H9 (cell line): Measurements from ENCODE around the gene IPO13. TPM values are rescaled to one million over a fixed set of nuclear protein-coding genes. Genes with fewer than 3 reads are reported as not detected.
A peak's percentile ranks its signal among the peaks of the same experiment; 100 is the strongest.

Experiments
- DNase-seq: peaks from one replicate; pipeline ENCODE4 v3.0.0-alpha.2; 2017
- H2AFZ ChIP-seq: one replicate; pipeline ENCODE4 v1.6.1; 2013; ENCODE audit warnings: mild to moderate bottlenecking, low read length, control low read depth, moderate library complexity
- H2AK5ac ChIP-seq: 2 replicates; pipeline ENCODE4 v1.6.1; 2013; ENCODE audit warnings: low read length, control low read depth, mixed read lengths; ENCODE audit not compliant: insufficient read length
- H2BK120ac ChIP-seq: one replicate; pipeline ENCODE4 v1.6.1; 2013; ENCODE audit warnings: low read depth, mild to moderate bottlenecking, low read length, control low read depth, inconsistent platforms; ENCODE audit not compliant: poor library complexity, severe bottlenecking
- H2BK12ac ChIP-seq: 2 replicates; pipeline ENCODE4 v1.6.1; 2013; ENCODE audit warnings: low read length, control low read depth, mixed read lengths, low read depth; ENCODE audit not compliant: insufficient read length
- H2BK15ac ChIP-seq: 2 replicates; pipeline ENCODE4 v1.6.1; 2013; ENCODE audit warnings: low read depth, low read length, control low read depth
- H2BK20ac ChIP-seq: one replicate; pipeline ENCODE4 v1.6.1; 2013; ENCODE audit warnings: low read depth, mild to moderate bottlenecking, low read length, control low read depth, inconsistent platforms; ENCODE audit not compliant: poor library complexity, severe bottlenecking
- H2BK5ac ChIP-seq: 2 replicates; pipeline ENCODE4 v1.6.1; 2013; ENCODE audit warnings: low read length, control low read depth, mixed read lengths; ENCODE audit not compliant: insufficient read length
- H3K14ac ChIP-seq: 2 replicates; pipeline ENCODE4 v1.6.1; 2013; ENCODE audit warnings: low read length, control low read depth; ENCODE audit not compliant: insufficient read depth
- H3K18ac ChIP-seq: 2 replicates; pipeline ENCODE4 v1.6.1; 2013; ENCODE audit warnings: low read depth, mild to moderate bottlenecking, mixed read lengths, low read length, control low read depth; ENCODE audit not compliant: insufficient read length
- H3K23ac ChIP-seq: 2 replicates; pipeline ENCODE4 v1.6.1; 2013; ENCODE audit warnings: low read length, control low read depth, mixed read lengths, low read depth; ENCODE audit not compliant: insufficient read length
- H3K23me2 ChIP-seq: 2 replicates; pipeline ENCODE4 v1.6.1; 2013; ENCODE audit warnings: low read depth, mild to moderate bottlenecking, mixed read lengths, low read length, control low read depth; ENCODE audit not compliant: insufficient read length, poor library complexity, severe bottlenecking
- H3K27ac ChIP-seq: 2 replicates; pipeline ENCODE4 v1.5.1; 2013; ENCODE audit warnings: low read length, control low read depth, mixed read lengths, low read depth; ENCODE audit not compliant: insufficient read length
- H3K27me3 ChIP-seq: 2 replicates; pipeline ENCODE4 v1.6.1; 2013; ENCODE audit warnings: low read length, control low read depth, inconsistent platforms; ENCODE audit not compliant: insufficient read depth
- H3K4ac ChIP-seq: 2 replicates; pipeline ENCODE4 v1.6.1; 2013; ENCODE audit warnings: low read depth, mild to moderate bottlenecking, control low read depth, inconsistent platforms, low read length, moderate library complexity
- H3K4me1 ChIP-seq: 2 replicates; pipeline ENCODE4 v1.6.1; 2013; ENCODE audit warnings: low read length, control low read depth, inconsistent platforms; ENCODE audit not compliant: insufficient read depth
- H3K4me2 ChIP-seq: 2 replicates; pipeline ENCODE4 v1.6.1; 2013; ENCODE audit warnings: low read length, control low read depth, mixed read lengths; ENCODE audit not compliant: insufficient read length, insufficient read depth
- H3K56ac ChIP-seq: 2 replicates; pipeline ENCODE4 v1.6.1; 2013; ENCODE audit warnings: low read depth, mild to moderate bottlenecking, mixed read lengths, low read length, control low read depth; ENCODE audit not compliant: insufficient read length
- H3K79me1 ChIP-seq: 2 replicates; pipeline ENCODE4 v1.6.1; 2013; ENCODE audit warnings: low read depth, mild to moderate bottlenecking, moderate library complexity, low read length, control low read depth, inconsistent platforms; ENCODE audit not compliant: insufficient read depth, poor library complexity, severe bottlenecking
- H3K79me2 ChIP-seq: 2 replicates; pipeline ENCODE4 v1.6.1; 2013; ENCODE audit warnings: low read length, control low read depth, inconsistent platforms; ENCODE audit not compliant: insufficient read depth
- H3K9ac ChIP-seq: 2 replicates; pipeline ENCODE4 v1.6.1; 2013; ENCODE audit warnings: low read length, control low read depth, mixed read lengths; ENCODE audit not compliant: insufficient read length; ENCODE audit errors: extremely low read depth
- H3K9me3 ChIP-seq: one replicate; pipeline ENCODE4 v1.6.1; 2013; ENCODE audit warnings: low read depth, low read length, inconsistent platforms; ENCODE audit not compliant: control insufficient read depth
- H3T11ph ChIP-seq: one replicate; pipeline ENCODE4 v1.6.1; 2013; ENCODE audit warnings: mild to moderate bottlenecking, low read length, control low read depth, inconsistent platforms
- H4K20me1 ChIP-seq: one replicate; pipeline ENCODE4 v1.6.1; 2013; ENCODE audit not compliant: control insufficient read depth, insufficient read length, insufficient read depth
- H4K5ac ChIP-seq: 2 replicates; pipeline ENCODE4 v1.6.1; 2013; ENCODE audit warnings: low read depth, mild to moderate bottlenecking, mixed read lengths, low read length, control low read depth; ENCODE audit not compliant: insufficient read length
- H4K8ac ChIP-seq: replicated peaks from 2 replicates; pipeline ENCODE4 v1.6.1; 2013; ENCODE audit warnings: low read length, control low read depth, mixed read lengths, low read depth; ENCODE audit not compliant: insufficient read length
- H4K91ac ChIP-seq: 2 replicates; pipeline ENCODE4 v1.6.1; 2013; ENCODE audit warnings: low read depth, mild to moderate bottlenecking, moderate library complexity, mixed read lengths, low read length, control low read depth; ENCODE audit not compliant: insufficient read length
- H3K27ac Mint-ChIP-seq, 3 experiments: 2 replicates in 2 of 3; 3 replicates in 1 of 3; pipeline ENCODE4 v1.8.0; 2020 to 2021; ENCODE audit warnings: mixed read lengths in 3 of 3, mild to moderate bottlenecking in 1 of 3, moderate library complexity in 1 of 3
- H3K27me3 Mint-ChIP-seq: 2 replicates; pipeline ENCODE4 v1.8.0; 2021; ENCODE audit warnings: low read depth, mild to moderate bottlenecking, moderate library complexity, mixed read lengths
- H3K36me3 Mint-ChIP-seq, 3 experiments: 2 replicates in 2 of 3; 3 replicates in 1 of 3; pipeline ENCODE4 v1.8.0; 2020 to 2021; ENCODE audit warnings: low read depth in 3 of 3, mixed read lengths in 3 of 3; ENCODE audit not compliant: insufficient read depth in 1 of 3
- H3K4me1 Mint-ChIP-seq, 2 experiments: 2 replicates each; pipeline ENCODE4 v1.8.0; 2020; ENCODE audit warnings: mixed read lengths in 2 of 2
- H3K4me3 Mint-ChIP-seq, 2 experiments: 2 replicates in 1 of 2; 3 replicates in 1 of 2; pipeline ENCODE4 v1.8.0; 2020 to 2021; ENCODE audit warnings: mild to moderate bottlenecking in 2 of 2, mixed read lengths in 2 of 2, moderate library complexity in 1 of 2
- H3K9me3 Mint-ChIP-seq, 2 experiments: 2 replicates in 1 of 2; 3 replicates in 1 of 2; pipeline ENCODE4 v1.8.0; 2020; ENCODE audit warnings: mild to moderate bottlenecking in 2 of 2, mixed read lengths in 2 of 2, moderate library complexity in 1 of 2
- CTCF ChIP-seq: fragments of 200-600 bp; sonication (generic); conservative IDR thresholded peaks from 3 replicates; pipeline ENCODE4 v1.8.0; 2021; ENCODE audit warnings: antibody characterized with exemption, mild to moderate bottlenecking
- WGBS: extraction: QIAGEN DNeasy Blood & Tissue Kit; methylation state at CpG from one replicate; pipeline ENCODE4 v1.1.7; 2013; ENCODE audit warnings: missing lambda C conversion rate, low lambda C conversion rate, mixed read lengths; ENCODE audit not compliant: insufficient read length; ENCODE audit errors: extremely low coverage; 5-methylcytosine and 5-hydroxymethylcytosine counted together
- total RNA-seq: library from RNA; stranded (reverse); gene quantifications from 2 replicates; pipeline ENCODE4 v1.2.1, GENCODE V29; 2021

The IPO13 gene
- total RNA-seq, 1 experiment from 2014 or later = 24.5 TPM

GRCh38 chr1:43971336-43971980 is 24.7 kb downstream of the IPO13 start:
- H3K27me3 ChIP-seq = no peaks in the 10 kb centered on the region
- H2BK15ac ChIP-seq = no peak overlapping the region
- H3K27ac ChIP-seq = no peak overlapping the region
- H3K27ac Mint-ChIP-seq = no peak overlapping the region
- H3K79me1 ChIP-seq = peaks cover 9% of the 10 kb centered on the region
- H2BK120ac ChIP-seq = no peak overlapping the region
- no peak overlapping the region for H3K14ac ChIP-seq
- no peak overlapping the region for H3K56ac ChIP-seq
- no peak overlapping the region for H3K18ac ChIP-seq
- H3K9ac ChIP-seq = no peak overlapping the region
- H3K79me2 ChIP-seq = peaks cover 3% of the 10 kb centered on the region; the same call in 1 of the 2 replicates
- no peak overlapping the region for H3K4ac ChIP-seq
- no peak for DNase-seq
- no peak overlapping the region for H4K8ac ChIP-seq
- no peak overlapping the region for H4K5ac ChIP-seq
- no peak overlapping the region for H2BK5ac ChIP-seq
- H3K23ac ChIP-seq = no peak overlapping the region
- peak overlapping the region; percentile 98 to 100 for H3K4me3 Mint-ChIP-seq
- H4K20me1 ChIP-seq = no peaks in the 10 kb centered on the region
- no peak overlapping the region for H2BK20ac ChIP-seq
- no peak overlapping the region for H2AFZ ChIP-seq
- no peak for TF ChIP-seq CTCF
- no peak overlapping the region for H4K91ac ChIP-seq
- H2AK5ac ChIP-seq = no peak overlapping the region
- peaks cover 5% of the 10 kb centered on the region; the same call in 1 of the 2 replicates for H3K4me1 ChIP-seq
- peaks cover 13 to 34% (median 20%) of the 10 kb centered on the region in 3 experiments; a peak in 6 of 7 replicates for H3K36me3 Mint-ChIP-seq
- H2BK12ac ChIP-seq = no peak overlapping the region
- H3K9me3 Mint-ChIP-seq = no peaks in the 10 kb centered on the region
- peaks cover 22 to 27% of the 10 kb centered on the region in 2 experiments for H3K4me1 Mint-ChIP-seq
- peaks cover 18% of the 10 kb centered on the region for H3K23me2 ChIP-seq
- H3K27me3 Mint-ChIP-seq = peaks cover 1% of the 10 kb centered on the region
- no CpG with 5 or more reads among the region's 17 CpGs for WGBS
- no peaks in the 10 kb centered on the region for H3K9me3 ChIP-seq
- no peak overlapping the region for H3T11ph ChIP-seq
- H3K4me2 ChIP-seq = no peak overlapping the region
